NT2/D1 (cell line): ENCODE results near the gene GPT2.

Experiments used
- DNase-seq: peaks from one replicate; pipeline ENCODE4 v3.0.0-alpha.2; 2011; ENCODE audit warnings: low read depth, low spot score
- H3K27me3 ChIP-seq: 2 replicates; pipeline ENCODE4 v1.6.0; 2011; ENCODE audit warnings: mild to moderate bottlenecking; ENCODE audit not compliant: insufficient read length, insufficient read depth
- H3K36me3 ChIP-seq: 2 replicates; pipeline ENCODE4 v1.6.1; 2011; ENCODE audit warnings: mild to moderate bottlenecking, low read length, mixed read lengths; ENCODE audit not compliant: insufficient read depth, insufficient read length
- H3K4me1 ChIP-seq: 2 replicates; pipeline ENCODE4 v1.5.1; 2011; ENCODE audit not compliant: insufficient read depth, insufficient read length
- H3K4me3 ChIP-seq: 2 replicates; pipeline ENCODE4 v1.5.1; 2011; ENCODE audit warnings: low read depth; ENCODE audit not compliant: insufficient read length
- H3K9ac ChIP-seq: 2 replicates; pipeline ENCODE4 v1.6.0; 2011; ENCODE audit warnings: low read depth; ENCODE audit not compliant: insufficient read length
- H3K9me3 ChIP-seq: 2 replicates; pipeline ENCODE4 v1.5.1; 2011; ENCODE audit warnings: mild to moderate bottlenecking, low read length; ENCODE audit not compliant: insufficient read depth
- SUZ12 ChIP-seq: IDR thresholded peaks from 2 replicates; pipeline ENCODE4 v1.6.1; 2011; ENCODE audit not compliant: insufficient read length, insufficient read depth; ENCODE audit errors: extremely low read depth
- YY1 ChIP-seq: IDR thresholded peaks from 2 replicates; pipeline ENCODE4 v1.6.1; 2011; ENCODE audit not compliant: insufficient read length, insufficient read depth
- ZNF274 ChIP-seq: IDR thresholded peaks from 2 replicates; pipeline ENCODE4 v1.6.1; 2011; ENCODE audit warnings: mild to moderate bottlenecking, low read depth, low read length

GPT2 gene

DNA sequence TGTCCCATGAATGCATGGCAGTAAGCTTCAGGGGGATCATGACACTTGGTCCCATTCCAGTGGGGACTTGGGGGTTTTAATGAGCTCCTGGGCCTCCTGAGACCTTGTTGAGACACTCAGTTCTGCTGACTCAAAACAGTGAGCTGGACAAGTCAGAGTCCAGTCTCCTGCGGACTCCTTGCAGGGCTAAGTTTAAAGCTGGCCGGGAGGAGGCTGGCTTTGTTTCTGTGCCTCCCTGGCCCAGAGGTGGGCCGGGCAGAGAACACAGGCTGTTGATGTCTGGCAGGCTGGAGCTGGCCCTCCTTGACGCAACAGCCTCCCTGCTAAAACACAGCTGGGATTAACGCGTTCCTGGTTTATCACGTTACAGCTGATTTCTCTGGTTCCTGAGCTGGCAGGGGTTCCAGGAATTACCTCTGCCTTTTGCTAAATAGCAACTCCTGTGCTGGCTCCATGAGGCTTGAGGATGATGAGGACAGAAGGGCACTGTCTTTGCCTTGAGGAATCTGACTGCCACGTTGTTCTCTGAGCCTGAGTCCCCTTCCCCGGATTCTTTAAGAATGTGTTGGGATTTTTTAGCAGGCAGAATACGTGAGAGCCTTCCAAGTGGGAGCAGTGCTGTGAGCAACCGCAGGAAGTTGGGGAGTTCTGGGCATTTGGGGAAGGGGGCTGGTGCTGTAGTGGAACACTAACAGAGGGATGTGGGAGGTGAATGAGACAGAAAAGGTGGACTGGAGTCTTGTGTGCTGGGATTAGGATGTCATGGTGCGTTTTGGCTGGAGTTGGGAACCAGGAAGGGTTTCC, 2.0 kb downstream of the GPT2 start:
- Histone ChIP-seq H3K4me3 (no peak overlapping the region), H3K9ac (peak overlapping the region; percentile 44), H3K9me3 (no peaks in the 10 kb centered on the region), H3K4me1 (peaks cover 9% of the 10 kb centered on the region), H3K27me3 (peaks cover 16% of the 10 kb centered on the region), H3K36me3 (peaks cover 35% of the 10 kb centered on the region)
- DNase-seq, result no peak
- no peak for TF ChIP-seq YY1
- no peak for TF ChIP-seq ZNF274
- TF ChIP-seq SUZ12, result no peak

- peaks cover 16% of the 10 kb centered on the region for H3K27me3 ChIP-seq
- H3K9ac ChIP-seq, result no peak overlapping the region
- no peak overlapping the region for H3K4me3 ChIP-seq
- DNase-seq, result no peak
- no peaks in the 10 kb centered on the region for H3K9me3 ChIP-seq
- H3K4me1 ChIP-seq, result peaks cover 8% of the 10 kb centered on the region
- H3K36me3 ChIP-seq, result peaks cover 37% of the 10 kb centered on the region
- TF ChIP-seq ZNF274, result no peak
- no peak for TF ChIP-seq SUZ12
- TF ChIP-seq YY1, result no peak
These were observed 2.8 kb downstream of the GPT2 start for GRCh38 chr16:46886764-46887523.

DNA sequence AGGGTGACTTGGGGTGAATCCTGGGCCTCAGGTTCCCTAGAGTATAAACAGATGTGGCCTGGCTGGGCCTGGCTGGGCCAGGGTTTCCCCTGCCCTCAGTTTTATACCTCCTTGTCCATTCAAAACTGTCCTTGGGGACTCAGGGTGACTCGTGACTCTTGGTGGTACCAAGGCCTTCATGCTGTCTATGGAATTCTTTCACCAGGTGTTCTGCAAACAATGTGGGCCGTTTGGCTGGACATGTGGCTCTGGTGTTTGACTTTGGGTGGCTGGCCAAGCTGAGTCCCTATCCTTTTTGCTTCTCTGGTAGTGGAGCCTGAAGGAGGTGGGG, 3.3 kb downstream of the GPT2 start:
- Histone ChIP-seq H3K9ac (no peak overlapping the region), H3K4me1 (peaks cover 8% of the 10 kb centered on the region), H3K36me3 (peaks cover 41% of the 10 kb centered on the region), H3K9me3 (no peaks in the 10 kb centered on the region), H3K27me3 (peaks cover 16% of the 10 kb centered on the region), H3K4me3 (no peak overlapping the region)
- TF ChIP-seq ZNF274, result no peak
- TF ChIP-seq YY1, result no peak
- TF ChIP-seq SUZ12, result no peak
- DNase-seq, result no peak

GRCh38 chr16:46889245-46889941, 5.2 kb downstream of the GPT2 start:
- TF ChIP-seq ZNF274 (no peak), SUZ12 (no peak), YY1 (no peak)
- H3K4me1 ChIP-seq, result peaks cover 15% of the 10 kb centered on the region
- peaks cover 4% of the 10 kb centered on the region for H3K27me3 ChIP-seq
- no peak overlapping the region for H3K4me3 ChIP-seq
- no peaks in the 10 kb centered on the region for H3K9me3 ChIP-seq
- H3K36me3 ChIP-seq, result peaks cover 53% of the 10 kb centered on the region
- peak overlapping the region; percentile 5 for H3K9ac ChIP-seq
- no peak for DNase-seq

DNA sequence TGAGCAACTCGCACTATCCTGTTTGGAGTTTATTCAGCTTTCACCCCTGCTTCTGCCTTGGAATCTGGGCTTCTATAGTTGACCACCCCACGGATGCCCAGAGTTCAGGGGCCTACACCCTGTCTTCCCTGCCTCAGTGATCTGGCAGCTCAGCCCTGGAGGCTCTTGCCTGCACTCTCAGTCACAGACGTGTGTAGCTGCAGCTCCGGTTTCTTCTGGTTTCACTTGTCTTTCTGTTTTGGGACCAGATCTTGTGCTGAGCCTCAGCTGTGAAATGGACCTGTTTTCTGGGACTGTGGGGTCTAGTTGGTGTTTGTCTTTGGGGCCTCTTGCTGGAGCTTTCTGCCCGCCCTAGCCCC, 5.8 kb downstream of the GPT2 start:
- H3K9ac ChIP-seq, result peak overlapping the region; percentile 5
- no peak for TF ChIP-seq YY1
- TF ChIP-seq ZNF274, result no peak
- TF ChIP-seq SUZ12, result no peak

DNA sequence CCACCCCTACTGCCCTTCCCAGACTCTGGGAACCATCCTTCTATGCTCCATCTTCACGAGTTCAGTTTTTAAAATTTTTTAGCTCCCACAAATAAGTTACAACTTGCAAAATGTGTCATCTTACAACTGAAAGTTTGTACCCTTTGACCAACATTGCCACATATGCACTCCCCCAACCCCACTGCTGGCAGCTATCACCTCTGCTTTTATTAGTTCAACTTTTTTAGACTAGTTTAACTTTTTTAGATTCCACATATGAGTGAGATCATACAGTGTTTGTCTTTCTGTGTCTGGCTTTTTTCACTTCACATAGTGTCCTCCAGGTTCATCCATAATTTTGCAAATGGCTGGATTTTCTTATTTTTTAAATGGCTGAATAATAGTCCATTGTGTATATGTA, 7.7 kb downstream of the GPT2 start:
- peaks cover 19% of the 10 kb centered on the region for H3K4me1 ChIP-seq
- H3K4me3 ChIP-seq, result no peak overlapping the region
- TF ChIP-seq ZNF274 (no peak), SUZ12 (no peak)
- H3K36me3 ChIP-seq, result peaks cover 50% of the 10 kb centered on the region
- no peaks in the 10 kb centered on the region for H3K27me3 ChIP-seq
- H3K9ac ChIP-seq, result no peak overlapping the region
- no peaks in the 10 kb centered on the region for H3K9me3 ChIP-seq
- no peak for DNase-seq

More for the DNA sequence above, 5.8 kb downstream of the GPT2 start:
- Histone ChIP-seq H3K9me3 (no peaks in the 10 kb centered on the region), H3K4me1 (peaks cover 18% of the 10 kb centered on the region), H3K27me3 (peaks cover 1% of the 10 kb centered on the region), H3K4me3 (no peak overlapping the region), H3K36me3 (peaks cover 53% of the 10 kb centered on the region)
- no peak for DNase-seq

DNA sequence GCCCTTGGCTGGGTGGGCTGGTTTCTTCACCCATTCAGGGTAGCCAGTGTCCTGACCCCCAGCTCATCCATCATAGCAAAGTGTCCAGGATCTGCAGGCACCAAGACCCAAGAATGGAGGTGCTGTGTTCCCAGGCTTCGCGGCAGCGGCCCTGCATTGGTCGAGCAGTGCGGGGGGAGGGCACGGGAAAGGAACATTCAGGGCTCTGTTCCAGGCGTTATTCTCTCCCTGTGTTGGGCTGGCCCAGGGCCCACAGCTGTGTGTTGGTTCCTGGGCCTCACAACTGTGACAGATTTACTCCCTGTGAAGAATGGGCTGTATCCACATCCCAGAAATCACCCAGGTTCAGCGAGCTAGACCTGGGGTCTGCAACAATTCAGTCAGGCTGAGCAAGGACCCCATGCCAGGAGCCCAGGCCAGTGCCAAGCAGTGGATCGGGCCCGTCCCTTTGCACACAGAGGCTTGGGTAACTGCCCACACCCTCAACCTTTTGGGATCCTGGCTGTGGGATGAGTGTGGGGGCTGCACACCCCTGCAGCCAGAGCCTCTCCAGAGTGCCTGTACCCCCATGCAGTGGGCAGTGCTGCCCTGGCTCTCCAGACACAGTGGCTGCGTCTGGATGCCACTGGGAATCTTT, 10.0 kb downstream of the GPT2 start:
- Histone ChIP-seq H3K9me3 (no peaks in the 10 kb centered on the region), H3K36me3 (peaks cover 49% of the 10 kb centered on the region), H3K4me3 (no peak overlapping the region), H3K27me3 (no peaks in the 10 kb centered on the region), H3K4me1 (peaks cover 28% of the 10 kb centered on the region), H3K9ac (no peak overlapping the region)
- DNase-seq, result no peak
- no peak for TF ChIP-seq SUZ12
- no peak for TF ChIP-seq ZNF274
- no peak for TF ChIP-seq YY1
